Amygdala (tissue), 56 donors: ENCODE data around the gene PHLDA2.

Source experiments
- DNase-seq, 56 donors: peaks; one replicate each; lab custom pipeline; 2025; lab: John Stamatoyannopoulos, UW

Gene PHLDA2

GRCh38 chr11:2901854-2902783 lies 27.1 kb downstream of the PHLDA2 start:
- peak in 48 of 56 donors; percentile 13 to 89 (median 56) for DNase-seq

GRCh38 chr11:2901196-2901796 lies 27.9 kb downstream of the PHLDA2 start:
- no peak for DNase-seq

- DNase-seq = peak in 2 of 56 donors; percentile 14 to 31
Observed at GRCh38 chr11:2899080-2899783, 30.0 kb downstream of the PHLDA2 start.

- peak in 2 of 56 donors; percentile 6 to 13 for DNase-seq
Observed at GRCh38 chr11:2898366-2899079, 30.7 kb downstream of the PHLDA2 start.

GRCh38 chr11:2897048-2897447 lies 32.2 kb downstream of the PHLDA2 start:
- DNase-seq = no peak

GRCh38 chr11:2896047-2896446 lies 33.2 kb downstream of the PHLDA2 start:
- no peak for DNase-seq

- no peak for DNase-seq
Observed at GRCh38 chr11:2893935-2894334, 35.3 kb downstream of the PHLDA2 start.

- no peak for DNase-seq
Observed at GRCh38 chr11:2892967-2893528, 36.2 kb downstream of the PHLDA2 start.

- peak in 10 of 56 donors; percentile 8 to 56 (median 30) for DNase-seq
Observed at GRCh38 chr11:2892215-2892966, 36.8 kb downstream of the PHLDA2 start.

- peak in 2 of 56 donors; percentile 22 to 32 for DNase-seq
Observed at GRCh38 chr11:2891326-2892214, 37.6 kb downstream of the PHLDA2 start.

GRCh38 chr11:2890466-2891294 lies 38.5 kb downstream of the PHLDA2 start:
- no peak for DNase-seq

GRCh38 chr11:2889362-2890273 lies 39.6 kb downstream of the PHLDA2 start:
- no peak for DNase-seq

- DNase-seq = peak in 55 of 56 donors; percentile 37 to 96 (median 77)
Observed at GRCh38 chr11:2888266-2888968, 40.8 kb downstream of the PHLDA2 start.

GRCh38 chr11:2887515-2888195 lies 41.6 kb downstream of the PHLDA2 start:
- no peak for DNase-seq

GRCh38 chr11:2886936-2887335 lies 42.3 kb downstream of the PHLDA2 start:
- no peak for DNase-seq
